HL-60 (cell line): ENCODE results near the gene PSMB5.

Experiments used
- DNase-seq, 2 experiments: peaks; one replicate each; pipeline ENCODE4 v3.0.0-alpha.2; 2010 to 2020; ENCODE audit warnings: low read depth in 1 of 2, low spot score in 1 of 2
- H3K27ac ChIP-seq: fragments of 250-450 bp; sonication (Bioruptor Pico); replicated peaks from 2 replicates; pipeline ENCODE4 v1.5.1; 2020; ENCODE audit warnings: mild to moderate bottlenecking, moderate library complexity
- H3K27me3 ChIP-seq: fragments of 250-450 bp; sonication (Bioruptor Pico); 2 replicates; pipeline ENCODE4 v1.5.1; 2021; ENCODE audit warnings: mild to moderate bottlenecking, moderate library complexity; ENCODE audit not compliant: insufficient read depth, poor library complexity, severe bottlenecking
- H3K4me3 ChIP-seq: replicated peaks from 2 replicates; pipeline ENCODE4 v1.5.1; 2011; ENCODE audit warnings: mild to moderate bottlenecking, control low read depth, low read length; ENCODE audit not compliant: insufficient read depth
- GABPA ChIP-seq: IDR thresholded peaks from 2 replicates; pipeline ENCODE4 v1.6.1; 2012; ENCODE audit warnings: low read depth
- POLR2AphosphoS5 ChIP-seq: IDR thresholded peaks from 2 replicates; pipeline ENCODE4 v1.6.1; 2012; ENCODE audit warnings: low read depth
- REST ChIP-seq: IDR thresholded peaks from 2 replicates; pipeline ENCODE4 v1.6.1; 2012; ENCODE audit warnings: low read depth; ENCODE audit not compliant: insufficient replicate concordance
- SPI1 ChIP-seq: IDR thresholded peaks from 2 replicates; pipeline ENCODE4 v1.6.1; 2012; ENCODE audit warnings: low read depth, mild to moderate bottlenecking, borderline replicate concordance
- TF ChIP-seq, protein P1 (sequence below): IDR thresholded peaks from one replicate; pipeline ENCODE4 v1.5.1; 2011; ENCODE audit warnings: low read length, control low read depth, inconsistent platforms; ENCODE audit not compliant: insufficient read depth

Gene PSMB5

DNA sequence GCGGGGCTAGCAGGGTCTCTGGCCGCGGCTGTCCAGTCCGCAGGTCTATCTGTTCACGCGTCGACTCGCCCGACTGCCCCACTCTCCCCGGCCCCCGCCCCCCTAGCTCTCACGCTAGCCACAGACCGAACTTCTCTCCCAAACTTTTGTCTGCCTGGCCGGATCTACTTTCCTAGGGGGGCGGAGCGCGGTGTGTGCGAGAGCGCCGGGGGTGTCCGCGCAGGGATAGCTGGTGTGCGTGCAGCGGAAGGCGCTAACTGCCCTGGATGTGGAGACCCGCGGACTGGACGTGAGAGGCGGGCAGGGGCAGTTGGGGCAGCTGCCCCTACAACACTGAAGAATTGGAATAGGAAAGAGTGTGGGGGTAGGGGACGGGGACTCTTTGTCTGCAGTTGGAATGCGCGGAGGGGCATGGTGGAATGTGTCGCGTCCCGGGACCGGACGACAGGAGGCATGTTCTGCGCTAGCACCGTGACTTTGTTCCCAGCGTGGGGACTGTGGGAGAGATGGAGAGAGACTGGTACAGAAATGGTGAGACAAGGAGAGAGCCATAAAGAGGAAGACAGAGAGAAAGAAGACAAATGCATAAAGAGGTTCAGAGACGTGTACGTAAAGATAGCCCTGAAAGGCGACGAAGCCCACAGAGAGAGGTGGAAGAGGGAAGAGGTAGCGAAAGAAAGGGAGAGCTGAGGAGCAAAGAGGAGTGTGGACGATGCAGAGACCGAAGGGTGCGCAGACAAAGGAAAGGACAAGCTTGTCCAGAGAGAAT, 52.0 kb downstream of the PSMB5 start, which contains the start of gene AJUBA:
TSS of gene AJUBA (minus strand) at position 75 of the 769 bp plus-strand sequence. CDS start 285 bp downstream, outside the sequence.
- DNase-seq = peak; percentile 84 to 88
- Histone ChIP-seq H3K4me3 (peak within 1 kb of the TSS; percentile 77), H3K27ac (peak within 1 kb of the TSS; percentile 59), H3K27me3 (peaks cover 11% of the 10 kb centered on the region)
- TF ChIP-seq POLR2AphosphoS5 (peak; percentile 64; the same call in 1 of the 2 replicates), REST (no peak), GABPA (0 out of 2 replicates have a peak, but pooled peaks have one; percentile 15), SPI1 (no peak)
- TF ChIP-seq, protein P1, sequence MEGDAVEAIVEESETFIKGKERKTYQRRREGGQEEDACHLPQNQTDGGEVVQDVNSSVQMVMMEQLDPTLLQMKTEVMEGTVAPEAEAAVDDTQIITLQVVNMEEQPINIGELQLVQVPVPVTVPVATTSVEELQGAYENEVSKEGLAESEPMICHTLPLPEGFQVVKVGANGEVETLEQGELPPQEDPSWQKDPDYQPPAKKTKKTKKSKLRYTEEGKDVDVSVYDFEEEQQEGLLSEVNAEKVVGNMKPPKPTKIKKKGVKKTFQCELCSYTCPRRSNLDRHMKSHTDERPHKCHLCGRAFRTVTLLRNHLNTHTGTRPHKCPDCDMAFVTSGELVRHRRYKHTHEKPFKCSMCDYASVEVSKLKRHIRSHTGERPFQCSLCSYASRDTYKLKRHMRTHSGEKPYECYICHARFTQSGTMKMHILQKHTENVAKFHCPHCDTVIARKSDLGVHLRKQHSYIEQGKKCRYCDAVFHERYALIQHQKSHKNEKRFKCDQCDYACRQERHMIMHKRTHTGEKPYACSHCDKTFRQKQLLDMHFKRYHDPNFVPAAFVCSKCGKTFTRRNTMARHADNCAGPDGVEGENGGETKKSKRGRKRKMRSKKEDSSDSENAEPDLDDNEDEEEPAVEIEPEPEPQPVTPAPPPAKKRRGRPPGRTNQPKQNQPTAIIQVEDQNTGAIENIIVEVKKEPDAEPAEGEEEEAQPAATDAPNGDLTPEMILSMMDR = no peak

DNA sequence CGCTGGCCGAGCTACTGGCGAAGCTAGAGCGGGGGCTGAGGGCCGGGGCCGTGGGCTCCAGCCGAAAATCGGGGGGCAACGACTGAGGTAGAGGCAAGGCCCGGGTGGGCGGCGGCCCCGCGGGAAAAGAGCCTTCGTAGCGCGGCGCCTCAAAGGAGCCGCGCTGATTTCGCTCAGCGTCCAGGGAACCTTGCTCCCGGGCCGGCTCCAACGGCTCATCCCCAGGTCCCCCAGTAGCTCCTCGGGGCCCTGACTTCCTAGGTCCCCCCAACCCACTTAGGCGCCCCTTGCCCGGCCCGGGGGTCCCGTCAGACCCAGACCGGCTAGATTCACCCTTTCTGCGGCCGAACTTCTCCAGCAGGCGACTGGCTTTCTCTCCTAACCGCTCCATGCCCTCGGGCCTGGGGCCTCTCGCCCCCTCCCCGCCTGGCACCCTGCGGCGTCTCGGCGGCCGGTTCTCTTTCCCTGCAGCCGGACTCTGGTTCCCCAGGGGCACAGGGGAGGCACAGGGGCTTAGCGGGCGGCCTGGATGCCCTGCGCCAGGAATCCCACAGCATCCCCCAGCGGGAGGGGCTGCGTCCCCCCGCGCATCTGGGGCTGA, 52.7 kb downstream of the PSMB5 start:
- no peak for DNase-seq
- no peak for TF ChIP-seq POLR2AphosphoS5
- no peak for TF ChIP-seq REST
- no peak for TF ChIP-seq SPI1
- TF ChIP-seq GABPA = no peak
- TF ChIP-seq, protein P1 = no peak
- Histone ChIP-seq H3K27ac (no peak overlapping the region), H3K27me3 (peaks cover 11% of the 10 kb centered on the region), H3K4me3 (peak overlapping the region; percentile 77)

DNA sequence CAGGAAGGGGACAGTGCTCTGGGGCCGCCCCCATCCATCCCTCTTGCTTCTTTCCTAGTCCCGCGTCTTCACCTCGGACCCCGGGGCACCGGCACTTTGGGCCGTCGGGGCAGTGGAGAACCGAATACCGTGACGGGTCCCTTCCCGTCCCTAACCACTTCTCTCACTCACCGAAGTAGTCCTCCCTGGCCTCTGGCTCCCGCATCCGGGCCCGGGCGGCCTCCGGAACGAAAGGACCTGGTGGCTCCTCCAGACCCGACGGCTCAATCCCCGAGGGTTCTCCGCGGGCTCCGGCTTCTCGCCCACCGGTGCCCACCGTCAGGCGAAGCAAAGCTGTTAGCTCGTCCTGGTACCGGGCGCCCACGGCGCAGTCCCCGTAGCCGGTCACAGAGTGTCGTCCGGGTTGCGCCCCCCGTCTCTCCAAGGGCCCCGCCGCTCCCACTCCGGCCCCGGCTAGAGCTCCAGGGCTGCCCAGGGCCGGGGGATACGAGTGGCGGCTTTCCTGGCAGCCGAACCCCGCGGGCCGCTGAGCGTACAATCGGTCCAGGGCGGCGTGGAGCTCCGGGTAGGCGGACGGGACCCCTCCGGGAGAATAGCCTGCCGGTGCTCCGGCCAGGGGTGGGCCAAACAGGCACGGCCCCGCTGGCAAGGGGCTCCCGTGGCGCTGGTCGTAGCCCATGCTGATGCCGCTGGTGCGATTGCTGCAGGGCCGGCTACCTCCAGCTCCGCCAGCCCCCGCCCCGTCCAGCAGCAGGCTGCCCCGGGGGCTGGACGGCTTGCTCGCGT, 53.4 kb downstream of the PSMB5 start:
- Histone ChIP-seq H3K27ac (no peak overlapping the region), H3K4me3 (peak overlapping the region; percentile 77), H3K27me3 (peaks cover 11% of the 10 kb centered on the region)
- DNase-seq = no peak
- TF ChIP-seq SPI1 (no peak), GABPA (no peak), POLR2AphosphoS5 (no peak), REST (no peak)
- TF ChIP-seq, protein P1 = no peak
